Activated CD4-positive, alpha-beta T cell treated with anti-CD3 and anti-CD28 coated beads for 36 hours (primary cell): ENCODE results near the gene ZER1. TPM values are rescaled to one million over a fixed set of nuclear protein-coding genes. Genes with fewer than 3 reads are reported as not detected.

Experiments used
- ATAC-seq: fragments of 200-7000 bp; cut with Tn5 transposase; one replicate; pipeline ENCODE4 v1.10.0; 2021; ENCODE audit warnings: mild to moderate bottlenecking, moderate library complexity
- CTCF ChIA-PET: fragments of 350-600 bp; sonication (Branson Sonifier 250); formaldehyde crosslinking; loops from one replicate; lab custom pipeline; 2021; ENCODE audit warnings: antibody characterized with exemption; lab: Charles Lee
- POLR2A ChIA-PET: fragments of 350-600 bp; sonication (Branson Sonifier 250); formaldehyde crosslinking; loops from one replicate; lab custom pipeline; 2021; ENCODE audit warnings: antibody characterized with exemption, inconsistent platforms; lab: Charles Lee
- DNase-seq: peaks from one replicate; pipeline ENCODE4 v3.0.0-alpha.2; 2020
- H3K27ac Mint-ChIP-seq: one replicate; pipeline ENCODE4 v1.8.0; 2021; ENCODE audit warnings: mixed read lengths
- H3K27me3 Mint-ChIP-seq: one replicate; pipeline ENCODE4 v1.8.0; 2021; ENCODE audit warnings: mixed read lengths
- H3K36me3 Mint-ChIP-seq: one replicate; pipeline ENCODE4 v1.8.0; 2021; ENCODE audit warnings: low read depth, mixed read lengths
- H3K4me1 Mint-ChIP-seq: one replicate; pipeline ENCODE4 v1.8.0; 2021; ENCODE audit warnings: mixed read lengths
- H3K4me3 Mint-ChIP-seq: one replicate; pipeline ENCODE4 v1.8.0; 2021; ENCODE audit warnings: mild to moderate bottlenecking, moderate library complexity, mixed read lengths
- H3K9me3 Mint-ChIP-seq: one replicate; pipeline ENCODE4 v1.8.0; 2021; ENCODE audit warnings: low read depth, mixed read lengths
- intact Hi-C, 2 experiments: fragments of 100-400 bp; cut with DNase I in 1 of 2; cut with micrococcal nuclease in 1 of 2; formaldehyde crosslinking; loops; one replicate each; pipeline versions ENCODE4 v1.14.2 to v1.15.1; 2022 to 2024; cut with DNase I, micrococcal nuclease
- total RNA-seq, 2 experiments: library from RNA; stranded (reverse); gene quantifications; one replicate each; pipeline ENCODE4 v1.2.3, GENCODE V29; 2021

Gene ZER1
- total RNA-seq, 2 experiments from 2014 or later, result 17.1 to 19.3 TPM

DNA sequence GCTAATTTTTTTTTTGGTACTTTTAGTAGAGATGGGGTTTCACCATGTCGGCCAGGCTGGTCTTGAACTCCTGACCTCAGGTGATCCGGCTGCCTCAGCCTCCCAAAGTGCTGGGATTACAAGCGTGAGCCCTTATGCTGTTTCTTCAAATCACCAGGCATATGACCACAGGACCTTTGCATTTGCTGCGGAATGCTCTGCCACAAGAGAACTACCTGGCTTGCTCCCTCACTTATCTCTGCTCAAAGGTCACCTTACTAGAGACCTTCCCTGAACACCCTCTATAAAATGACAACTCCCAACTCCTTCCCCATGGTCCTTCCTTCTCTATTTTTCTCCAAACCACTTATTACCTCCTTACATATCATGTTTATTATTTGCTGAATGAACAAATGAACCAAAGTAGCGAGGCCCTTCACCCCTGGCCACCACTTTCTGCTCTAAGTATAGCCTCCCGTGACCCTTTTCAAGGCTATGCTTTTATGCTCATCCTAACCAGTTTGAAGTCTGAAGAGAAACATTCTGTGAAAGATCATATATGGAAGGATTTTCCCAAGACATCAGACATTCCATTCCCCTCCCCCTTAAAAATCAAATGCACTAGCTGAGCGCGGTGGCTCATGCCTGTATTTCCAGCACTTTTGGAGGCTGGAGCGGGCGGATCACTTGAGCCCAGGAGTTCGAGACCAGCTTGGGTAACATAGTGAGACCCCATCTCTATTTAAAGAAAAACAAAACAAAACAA is 1.3 kb downstream of the ZER1 start:
- CTCF ChIA-PET, result interaction anchor here (0.6 to 2.3 kb wide), 6 partner anchors 8 to 800 kb away, joined by 3 to 11 read pairs (median 4); partner anchors contain the start of genes ENDOG and SPOUT1
- H3K9me3 Mint-ChIP-seq, result no peaks in the 10 kb centered on the region
- H3K27ac Mint-ChIP-seq, result peak overlapping the region; percentile 86
- H3K4me1 Mint-ChIP-seq, result peaks cover 18% of the 10 kb centered on the region
- H3K36me3 Mint-ChIP-seq, result peaks cover 5% of the 10 kb centered on the region
- H3K27me3 Mint-ChIP-seq, result no peaks in the 10 kb centered on the region
- ATAC-seq (no peak), DNase-seq (no peak)
- intact Hi-C loops, result loop anchor here (1.0 to 10.0 kb wide), 18 partner anchors 17 to 610 kb away; partner anchors contain the start of genes ENDOG (in 2 of the 2), TBC1D13 (in 2 of the 2), ZDHHC12 (in 2 of the 2) and BBLN (in 1 of the 2)
- POLR2A ChIA-PET, result interaction anchor here (0.5 to 0.7 kb wide), 2 partner anchors 84 to 135 kb away, joined by 3 to 4 read pairs; no protein-coding TSS in a partner anchor
- H3K4me3 Mint-ChIP-seq, result peak overlapping the region; percentile 82

GRCh38 chr9:128768606-128769005 is 3.1 kb downstream of the ZER1 start:
- intact Hi-C loops, result no loop called here
- Mint-ChIP-seq H3K27ac (no peak overlapping the region), H3K9me3 (no peaks in the 10 kb centered on the region), H3K36me3 (peaks cover 5% of the 10 kb centered on the region), H3K27me3 (no peaks in the 10 kb centered on the region), H3K4me1 (peaks cover 18% of the 10 kb centered on the region), H3K4me3 (no peak overlapping the region)
- ChIA-PET CTCF (interaction anchor here (0.6 to 1.0 kb wide), 2 partner anchors 23 to 707 kb away, joined by 3 read pairs; no protein-coding TSS in a partner anchor), POLR2A (no interaction called here)
- DNase-seq (no peak), ATAC-seq (no peak)

DNA sequence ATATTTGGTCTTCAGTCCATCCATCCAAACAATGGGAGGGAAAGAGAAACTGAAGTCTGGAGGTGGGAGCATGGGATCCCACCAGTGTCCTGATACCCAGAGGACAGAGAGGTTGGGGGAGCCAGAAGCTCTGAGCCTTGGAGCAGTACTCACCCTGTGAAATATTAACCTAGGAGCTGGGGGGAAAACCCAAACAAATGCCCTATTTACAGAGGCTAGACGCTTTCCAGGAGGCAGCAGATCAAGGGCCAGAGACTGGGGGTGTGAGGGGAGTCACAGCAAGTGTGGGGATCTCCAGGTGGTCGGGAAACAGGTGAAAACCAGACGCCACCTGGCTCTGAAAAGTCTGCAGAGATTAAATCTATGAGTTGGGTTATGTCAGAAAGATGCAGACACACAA is 6.2 kb downstream of the ZER1 start:
- no peak overlapping the region for H3K4me3 Mint-ChIP-seq
- POLR2A ChIA-PET, result interaction anchor here (0.5 kb wide), 1 partner anchor 1719 kb away, joined by 3 read pairs; no protein-coding TSS in a partner anchor
- ATAC-seq, result no peak
- no peak overlapping the region for H3K27ac Mint-ChIP-seq
- no peaks in the 10 kb centered on the region for H3K27me3 Mint-ChIP-seq
- no peak for DNase-seq
- CTCF ChIA-PET, result no interaction called here
- intact Hi-C loops, result no loop called here
- H3K36me3 Mint-ChIP-seq, result peaks cover 5% of the 10 kb centered on the region
- H3K4me1 Mint-ChIP-seq, result peaks cover 14% of the 10 kb centered on the region
- no peaks in the 10 kb centered on the region for H3K9me3 Mint-ChIP-seq

DNA sequence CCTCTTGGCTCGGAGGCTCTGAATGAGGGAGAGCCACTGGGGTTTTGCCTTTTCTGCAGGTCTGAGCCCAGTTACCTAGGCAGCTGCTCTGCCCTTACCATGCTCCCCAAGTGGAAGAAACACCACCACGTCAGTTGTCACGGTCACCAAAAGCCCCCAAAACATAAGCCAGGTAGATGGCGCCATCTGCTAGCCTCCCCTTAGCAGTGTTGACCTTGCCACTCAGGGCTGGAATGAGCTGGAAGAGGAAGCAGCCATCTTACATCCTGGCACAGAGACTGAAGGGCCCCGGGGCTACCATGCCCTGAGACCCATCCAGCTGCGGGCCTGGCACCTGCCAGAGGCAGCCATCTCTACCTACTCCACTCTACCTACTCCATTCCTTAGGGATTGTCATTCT is 7.4 kb downstream of the ZER1 start:
- ATAC-seq (peak; percentile 53), DNase-seq (no peak)
- Mint-ChIP-seq H3K9me3 (no peaks in the 10 kb centered on the region), H3K4me3 (no peak overlapping the region), H3K27me3 (no peaks in the 10 kb centered on the region), H3K4me1 (peaks cover 7% of the 10 kb centered on the region), H3K36me3 (peaks cover 5% of the 10 kb centered on the region), H3K27ac (no peak overlapping the region)
- intact Hi-C loops, result no loop called here
- CTCF ChIA-PET, result interaction anchor here (0.6 kb wide), 2 partner anchors 183 to 592 kb away, joined by 3 to 6 read pairs; no protein-coding TSS in a partner anchor
- POLR2A ChIA-PET, result interaction anchor here (0.6 kb wide), 1 partner anchor 300 kb away, joined by 3 read pairs; no protein-coding TSS in a partner anchor

- ChIA-PET CTCF (interaction anchor here (0.7 kb wide), 1 partner anchor 241 kb away, joined by 3 read pairs; no protein-coding TSS in a partner anchor), POLR2A (no interaction called here)
- ATAC-seq (no peak), DNase-seq (no peak)
- Mint-ChIP-seq H3K4me1 (peaks cover 3% of the 10 kb centered on the region), H3K27ac (no peak overlapping the region), H3K36me3 (peaks cover 4% of the 10 kb centered on the region), H3K9me3 (no peaks in the 10 kb centered on the region), H3K27me3 (no peaks in the 10 kb centered on the region), H3K4me3 (no peak overlapping the region)
- intact Hi-C loops, result no loop called here
Measured at GRCh38 chr9:128762671-128763449, 8.9 kb downstream of the ZER1 start.

GRCh38 chr9:128757602-128758001 is 14.1 kb downstream of the ZER1 start:
- intact Hi-C loops, result no loop called here
- ATAC-seq, result no peak
- H3K4me1 Mint-ChIP-seq, result peaks cover 3% of the 10 kb centered on the region
- CTCF ChIA-PET, result interaction anchor here (0.9 kb wide), 1 partner anchor 453 kb away, joined by 3 read pairs; no protein-coding TSS in a partner anchor
- no peaks in the 10 kb centered on the region for H3K27me3 Mint-ChIP-seq
- DNase-seq, result no peak
- H3K9me3 Mint-ChIP-seq, result no peaks in the 10 kb centered on the region
- POLR2A ChIA-PET, result no interaction called here
- H3K4me3 Mint-ChIP-seq, result no peak overlapping the region
- no peaks in the 10 kb centered on the region for H3K36me3 Mint-ChIP-seq
- H3K27ac Mint-ChIP-seq, result no peak overlapping the region

DNA sequence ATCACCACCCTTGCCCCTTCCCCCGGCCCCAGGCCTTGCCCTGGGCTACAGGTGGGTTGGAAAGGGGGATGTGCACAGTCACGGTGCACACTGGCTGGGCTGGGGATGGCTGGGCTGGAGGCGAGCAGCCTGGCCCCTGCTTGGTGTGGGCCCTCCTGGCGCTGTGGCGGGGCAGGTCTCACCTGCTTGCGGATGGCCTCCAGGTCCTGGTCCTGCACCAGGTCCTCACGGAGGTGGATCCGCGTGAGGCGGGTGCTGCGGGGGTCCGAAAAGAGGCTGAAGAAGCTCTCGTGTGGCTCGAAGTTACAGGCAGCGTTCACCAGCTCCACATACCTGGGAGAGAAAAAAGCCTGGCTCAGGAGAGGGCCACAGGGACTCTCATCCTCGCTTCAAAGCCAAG is 18.1 kb downstream of the ZER1 start:
- intact Hi-C loops, result no loop called here
- no peak for DNase-seq
- ChIA-PET CTCF (interaction anchor here (0.6 to 0.9 kb wide), 2 partner anchors 20 to 1016 kb away, joined by 4 read pairs; no protein-coding TSS in a partner anchor), POLR2A (no interaction called here)
- H3K36me3 Mint-ChIP-seq, result no peaks in the 10 kb centered on the region
- H3K27ac Mint-ChIP-seq, result no peak overlapping the region
- H3K27me3 Mint-ChIP-seq, result no peaks in the 10 kb centered on the region
- H3K4me3 Mint-ChIP-seq, result no peak overlapping the region
- H3K4me1 Mint-ChIP-seq, result peaks cover 3% of the 10 kb centered on the region
- ATAC-seq, result no peak
- no peaks in the 10 kb centered on the region for H3K9me3 Mint-ChIP-seq

DNA sequence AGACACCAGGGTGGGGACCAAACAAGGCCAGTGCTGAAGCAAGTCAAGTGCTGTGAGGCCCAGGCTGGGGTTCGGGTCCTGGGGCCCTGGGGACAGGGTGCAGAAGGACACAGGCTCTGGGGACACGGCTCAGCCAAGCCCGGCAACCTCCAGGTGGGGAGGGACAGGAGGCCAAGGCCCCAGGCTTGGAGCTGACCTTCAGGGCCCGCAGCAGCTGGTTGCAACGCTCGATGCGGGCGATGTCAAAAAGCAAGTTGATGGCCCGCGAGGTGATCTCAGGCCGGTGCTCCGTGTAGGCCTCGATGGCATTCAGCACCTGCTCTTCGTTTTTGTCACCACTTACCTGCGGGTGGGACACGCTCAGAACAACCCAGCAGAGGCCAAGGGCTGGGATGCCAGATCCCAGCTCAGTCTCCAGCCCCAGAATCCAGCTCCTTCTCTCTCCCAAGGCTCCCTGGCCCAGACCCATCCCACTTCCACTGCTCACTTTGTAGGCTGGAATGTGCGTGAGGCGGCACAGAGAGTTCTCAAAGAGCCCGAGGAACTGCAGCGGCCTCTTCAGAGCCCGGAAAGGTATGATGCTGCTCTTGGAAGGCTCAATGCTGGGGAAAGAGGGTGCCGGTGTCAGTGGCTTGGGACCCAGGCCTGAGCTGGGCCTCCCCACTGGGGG is 20.7 kb downstream of the ZER1 start:
- intact Hi-C loops, result no loop called here
- H3K36me3 Mint-ChIP-seq, result no peaks in the 10 kb centered on the region
- H3K4me3 Mint-ChIP-seq, result no peak overlapping the region
- CTCF ChIA-PET, result interaction anchor here (0.6 kb wide), 1 partner anchor 634 kb away, joined by 3 read pairs; no protein-coding TSS in a partner anchor
- H3K4me1 Mint-ChIP-seq, result no peaks in the 10 kb centered on the region
- POLR2A ChIA-PET, result no interaction called here
- H3K27me3 Mint-ChIP-seq, result no peaks in the 10 kb centered on the region
- no peak overlapping the region for H3K27ac Mint-ChIP-seq
- no peaks in the 10 kb centered on the region for H3K9me3 Mint-ChIP-seq
- DNase-seq (no peak), ATAC-seq (no peak)

- DNase-seq, result no peak
- no peak for ATAC-seq
- no peaks in the 10 kb centered on the region for H3K9me3 Mint-ChIP-seq
- no peaks in the 10 kb centered on the region for H3K4me1 Mint-ChIP-seq
- POLR2A ChIA-PET, result no interaction called here
- no peaks in the 10 kb centered on the region for H3K27me3 Mint-ChIP-seq
- H3K36me3 Mint-ChIP-seq, result no peaks in the 10 kb centered on the region
- no peak overlapping the region for H3K27ac Mint-ChIP-seq
- H3K4me3 Mint-ChIP-seq, result no peak overlapping the region
- intact Hi-C loops, result no loop called here
- CTCF ChIA-PET, result no interaction called here
Measured at GRCh38 chr9:128747241-128747640, 24.5 kb downstream of the ZER1 start.

- Mint-ChIP-seq H3K27ac (no peak overlapping the region), H3K4me3 (no peak overlapping the region), H3K36me3 (no peaks in the 10 kb centered on the region), H3K27me3 (no peaks in the 10 kb centered on the region), H3K4me1 (no peaks in the 10 kb centered on the region), H3K9me3 (no peaks in the 10 kb centered on the region)
- ChIA-PET POLR2A (no interaction called here), CTCF (no interaction called here)
- no peak for DNase-seq
- ATAC-seq, result no peak
- intact Hi-C loops, result no loop called here
Measured at GRCh38 chr9:128743421-128743820, 28.3 kb downstream of the ZER1 start.

- no peaks in the 10 kb centered on the region for H3K9me3 Mint-ChIP-seq
- no peaks in the 10 kb centered on the region for H3K27me3 Mint-ChIP-seq
- no peak overlapping the region for H3K27ac Mint-ChIP-seq
- ATAC-seq, result no peak
- H3K36me3 Mint-ChIP-seq, result peaks cover under 1% of the 10 kb centered on the region
- no peaks in the 10 kb centered on the region for H3K4me1 Mint-ChIP-seq
- CTCF ChIA-PET, result no interaction called here
- intact Hi-C loops, result no loop called here
- H3K4me3 Mint-ChIP-seq, result no peak overlapping the region
- POLR2A ChIA-PET, result no interaction called here
- DNase-seq, result no peak
Measured at GRCh38 chr9:128742401-128742800, 29.3 kb downstream of the ZER1 start.
